Measurements from ENCODE around the gene B3GNT7. TPM values are rescaled to one million over a fixed set of nuclear protein-coding genes. Genes with fewer than 3 reads are reported as not detected.

The B3GNT7 gene
- total and polyA plus RNA-seq, 4 experiments from 2014 or later = not detected

- no peak overlapping the region for H3K27ac ChIP-seq (ENCODE audit: low read depth, low read length)
- no peak for DNase-seq
- Mint-ChIP-seq H3K36me3 (no peaks in the 10 kb centered on the region), H3K4me3 (no peak overlapping the region), H3K4me1 (no peaks in the 10 kb centered on the region), H3K27ac (no peak overlapping the region), H3K27me3 (peaks cover 3 to 5% of the 10 kb centered on the region in 2 donors), H3K9me3 (no peaks in the 10 kb centered on the region)
- intact Hi-C loops (cut with micrococcal nuclease) = no loop called here
- no peaks in the 10 kb centered on the region for H3K9me3 ChIP-seq (ENCODE audit: control insufficient read depth in 1 of 2, low read length in 2 of 2)
- H3K36me3 ChIP-seq (ENCODE audit: insufficient read depth, low read length) = no peaks in the 10 kb centered on the region
- POLR2A ChIA-PET (ENCODE audit: partially characterized antibody) = interaction anchor here (0.6 kb wide), 1 partner anchor 528 kb away, joined by 3 read pairs; no protein-coding TSS in a partner anchor
- H3K27me3 ChIP-seq (ENCODE audit: insufficient read depth, low read length) = no peaks in the 10 kb centered on the region
- no peaks in the 10 kb centered on the region for H3K4me1 ChIP-seq (ENCODE audit: insufficient read depth, low read length)
- H3K4me3 ChIP-seq (ENCODE audit: low read length in 2 of 2) = no peak overlapping the region
- CTCF ChIA-PET (ENCODE audit: partially characterized antibody) = no interaction called here
Observed at GRCh38 chr2:231369580-231370428, 25.7 kb upstream of the B3GNT7 start.

- intact Hi-C loops (cut with micrococcal nuclease) = no loop called here
- H3K27ac Mint-ChIP-seq = no peak overlapping the region
- Histone ChIP-seq H3K36me3 (ENCODE audit: insufficient read depth, low read length) (no peaks in the 10 kb centered on the region), H3K9me3 (ENCODE audit: control insufficient read depth in 1 of 2, low read length in 2 of 2) (no peaks in the 10 kb centered on the region), H3K27me3 (ENCODE audit: insufficient read depth, low read length) (no peaks in the 10 kb centered on the region), H3K4me3 (ENCODE audit: low read length in 2 of 2) (no peak overlapping the region), H3K27ac (ENCODE audit: low read depth, low read length) (no peak overlapping the region), H3K4me1 (ENCODE audit: insufficient read depth, low read length) (no peaks in the 10 kb centered on the region)
- ChIA-PET POLR2A (ENCODE audit: partially characterized antibody) (no interaction called here), CTCF (ENCODE audit: partially characterized antibody) (no interaction called here)
- no peaks in the 10 kb centered on the region for H3K4me1 Mint-ChIP-seq
- H3K4me3 Mint-ChIP-seq = no peak overlapping the region
- peaks cover 0 to 3% of the 10 kb centered on the region in 2 donors for H3K27me3 Mint-ChIP-seq
- DNase-seq = no peak
- H3K36me3 Mint-ChIP-seq = no peaks in the 10 kb centered on the region
- H3K9me3 Mint-ChIP-seq = no peaks in the 10 kb centered on the region
Observed at GRCh38 chr2:231370429-231370748, 25.1 kb upstream of the B3GNT7 start.

- intact Hi-C loops (cut with micrococcal nuclease) = no loop called here
- no peaks in the 10 kb centered on the region for H3K4me1 ChIP-seq (ENCODE audit: insufficient read depth, low read length)
- H3K36me3 Mint-ChIP-seq = no peaks in the 10 kb centered on the region
- no peaks in the 10 kb centered on the region for H3K4me1 Mint-ChIP-seq
- no peaks in the 10 kb centered on the region for H3K27me3 ChIP-seq (ENCODE audit: insufficient read depth, low read length)
- no peaks in the 10 kb centered on the region for H3K9me3 Mint-ChIP-seq
- H3K36me3 ChIP-seq (ENCODE audit: insufficient read depth, low read length) = no peaks in the 10 kb centered on the region
- CTCF ChIA-PET (ENCODE audit: partially characterized antibody) = no interaction called here
- peaks cover 0 to 3% of the 10 kb centered on the region in 2 donors for H3K27me3 Mint-ChIP-seq
- no peak overlapping the region for H3K27ac ChIP-seq (ENCODE audit: low read depth, low read length)
- H3K4me3 ChIP-seq (ENCODE audit: low read length in 2 of 2) = no peak overlapping the region
- no peaks in the 10 kb centered on the region for H3K9me3 ChIP-seq (ENCODE audit: control insufficient read depth in 1 of 2, low read length in 2 of 2)
- no peak overlapping the region for H3K27ac Mint-ChIP-seq
- DNase-seq = no peak
- H3K4me3 Mint-ChIP-seq = no peak overlapping the region
- POLR2A ChIA-PET (ENCODE audit: partially characterized antibody) = no interaction called here
Observed at GRCh38 chr2:231370749-231371429, 24.6 kb upstream of the B3GNT7 start.

- H3K4me1 Mint-ChIP-seq = no peaks in the 10 kb centered on the region
- no peak for DNase-seq
- H3K36me3 Mint-ChIP-seq = no peaks in the 10 kb centered on the region
- Histone ChIP-seq H3K4me1 (ENCODE audit: insufficient read depth, low read length) (no peaks in the 10 kb centered on the region), H3K36me3 (ENCODE audit: insufficient read depth, low read length) (no peaks in the 10 kb centered on the region), H3K4me3 (ENCODE audit: low read length in 2 of 2) (no peak overlapping the region), H3K9me3 (ENCODE audit: control insufficient read depth in 1 of 2, low read length in 2 of 2) (no peaks in the 10 kb centered on the region), H3K27me3 (ENCODE audit: insufficient read depth, low read length) (no peaks in the 10 kb centered on the region), H3K27ac (ENCODE audit: low read depth, low read length) (no peak overlapping the region)
- intact Hi-C loops (cut with micrococcal nuclease) = no loop called here
- ChIA-PET POLR2A (ENCODE audit: partially characterized antibody) (no interaction called here), CTCF (ENCODE audit: partially characterized antibody) (no interaction called here)
- H3K4me3 Mint-ChIP-seq = no peak overlapping the region
- no peak overlapping the region for H3K27ac Mint-ChIP-seq
- H3K27me3 Mint-ChIP-seq = no peaks in the 10 kb centered on the region
- H3K9me3 Mint-ChIP-seq = no peaks in the 10 kb centered on the region
Observed at GRCh38 chr2:231371430-231372054, 24.0 kb upstream of the B3GNT7 start.

DNA sequence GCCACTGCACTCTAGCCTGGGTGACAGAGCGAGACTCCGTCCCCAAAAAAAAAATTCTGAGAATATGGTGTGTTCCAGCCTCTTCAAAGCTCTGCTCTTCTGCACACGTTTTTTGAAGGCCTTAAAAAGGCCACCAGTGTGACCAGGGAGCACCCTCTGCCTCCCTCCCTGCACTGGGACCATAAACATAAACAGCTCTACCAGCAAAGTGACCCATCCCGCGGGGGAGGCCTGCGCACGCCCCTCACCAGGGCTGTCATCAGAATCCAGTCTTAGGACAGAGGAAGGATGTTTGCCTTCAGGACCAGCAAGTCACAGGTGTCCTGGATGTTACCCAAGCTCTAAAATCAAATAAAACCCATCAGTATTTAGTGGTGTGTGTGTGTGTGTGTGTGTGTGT is 23.2 kb upstream of the B3GNT7 start:
- CTCF ChIA-PET (ENCODE audit: partially characterized antibody) = no interaction called here
- Mint-ChIP-seq H3K4me1 (no peaks in the 10 kb centered on the region), H3K36me3 (no peaks in the 10 kb centered on the region), H3K9me3 (no peaks in the 10 kb centered on the region), H3K27me3 (peaks cover 0 to 6% of the 10 kb centered on the region in 2 donors), H3K27ac (no peak overlapping the region), H3K4me3 (no peak overlapping the region)
- Histone ChIP-seq H3K9me3 (ENCODE audit: control insufficient read depth in 1 of 2, low read length in 2 of 2) (no peaks in the 10 kb centered on the region), H3K4me1 (ENCODE audit: insufficient read depth, low read length) (no peaks in the 10 kb centered on the region), H3K27me3 (ENCODE audit: insufficient read depth, low read length) (no peaks in the 10 kb centered on the region), H3K4me3 (ENCODE audit: low read length in 2 of 2) (no peak overlapping the region), H3K27ac (ENCODE audit: low read depth, low read length) (no peak overlapping the region), H3K36me3 (ENCODE audit: insufficient read depth, low read length) (no peaks in the 10 kb centered on the region)
- intact Hi-C loops (cut with micrococcal nuclease) = no loop called here
- POLR2A ChIA-PET (ENCODE audit: partially characterized antibody) = no interaction called here
- no peak for DNase-seq

GRCh38 chr2:231373184-231373583 is 22.3 kb upstream of the B3GNT7 start:
- no peak overlapping the region for H3K27ac Mint-ChIP-seq
- no peaks in the 10 kb centered on the region for H3K36me3 Mint-ChIP-seq
- CTCF ChIA-PET (ENCODE audit: partially characterized antibody) = no interaction called here
- no peak overlapping the region for H3K4me3 ChIP-seq (ENCODE audit: low read length in 2 of 2)
- POLR2A ChIA-PET (ENCODE audit: partially characterized antibody) = no interaction called here
- no peaks in the 10 kb centered on the region for H3K27me3 ChIP-seq (ENCODE audit: insufficient read depth, low read length)
- DNase-seq = no peak
- intact Hi-C loops (cut with micrococcal nuclease) = no loop called here
- H3K27me3 Mint-ChIP-seq = peaks cover 0 to 6% of the 10 kb centered on the region in 2 donors
- no peaks in the 10 kb centered on the region for H3K9me3 Mint-ChIP-seq
- no peaks in the 10 kb centered on the region for H3K9me3 ChIP-seq (ENCODE audit: control insufficient read depth in 1 of 2, low read length in 2 of 2)
- H3K27ac ChIP-seq (ENCODE audit: low read depth, low read length) = no peak overlapping the region
- H3K4me1 Mint-ChIP-seq = no peaks in the 10 kb centered on the region
- H3K4me1 ChIP-seq (ENCODE audit: insufficient read depth, low read length) = no peaks in the 10 kb centered on the region
- H3K4me3 Mint-ChIP-seq = no peak overlapping the region
- H3K36me3 ChIP-seq (ENCODE audit: insufficient read depth, low read length) = no peaks in the 10 kb centered on the region

DNA sequence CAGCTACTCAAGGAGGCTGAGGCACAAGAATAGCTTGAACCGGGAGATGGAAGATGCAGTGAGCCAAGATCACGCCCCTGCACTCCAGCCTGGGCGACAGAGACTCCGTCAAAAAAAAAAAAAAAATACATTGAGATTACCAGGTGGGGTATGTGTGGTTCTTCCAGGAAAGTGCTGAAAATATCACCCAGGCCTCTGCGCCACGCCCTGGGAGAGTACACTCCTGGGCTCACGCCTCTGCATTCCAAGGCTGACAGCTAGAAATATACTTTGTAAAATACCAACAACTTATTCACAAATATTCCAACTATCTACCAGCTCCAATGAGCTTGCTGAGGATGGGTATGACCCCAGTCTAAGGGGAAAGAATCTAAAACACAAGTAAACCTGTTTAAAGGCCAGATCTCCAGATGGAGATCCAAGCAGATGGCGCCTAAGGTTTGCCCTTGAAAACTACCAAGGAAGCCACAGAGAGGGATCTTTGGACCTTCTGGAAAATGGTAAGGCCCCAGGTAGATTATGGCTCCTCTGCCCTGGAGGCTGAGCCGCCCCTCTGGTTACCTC is 21.6 kb upstream of the B3GNT7 start:
- DNase-seq = no peak
- CTCF ChIA-PET (ENCODE audit: partially characterized antibody) = interaction anchor here (1.2 kb wide), 1 partner anchor 33 kb away, joined by 4 read pairs; no protein-coding TSS in a partner anchor
- Histone ChIP-seq H3K36me3 (ENCODE audit: insufficient read depth, low read length) (no peaks in the 10 kb centered on the region), H3K27ac (ENCODE audit: low read depth, low read length) (no peak overlapping the region), H3K27me3 (ENCODE audit: insufficient read depth, low read length) (no peaks in the 10 kb centered on the region), H3K9me3 (ENCODE audit: control insufficient read depth in 1 of 2, low read length in 2 of 2) (no peaks in the 10 kb centered on the region), H3K4me1 (ENCODE audit: insufficient read depth, low read length) (no peaks in the 10 kb centered on the region), H3K4me3 (ENCODE audit: low read length in 2 of 2) (no peak overlapping the region)
- Mint-ChIP-seq H3K9me3 (no peaks in the 10 kb centered on the region), H3K27ac (no peak overlapping the region), H3K27me3 (peaks cover 0 to 6% of the 10 kb centered on the region in 2 donors), H3K36me3 (no peaks in the 10 kb centered on the region), H3K4me1 (no peaks in the 10 kb centered on the region), H3K4me3 (no peak overlapping the region)
- intact Hi-C loops (cut with micrococcal nuclease) = no loop called here
- POLR2A ChIA-PET (ENCODE audit: partially characterized antibody) = no interaction called here
